ENCODE results near the gene AFAP1L2.

The AFAP1L2 gene

DNA sequence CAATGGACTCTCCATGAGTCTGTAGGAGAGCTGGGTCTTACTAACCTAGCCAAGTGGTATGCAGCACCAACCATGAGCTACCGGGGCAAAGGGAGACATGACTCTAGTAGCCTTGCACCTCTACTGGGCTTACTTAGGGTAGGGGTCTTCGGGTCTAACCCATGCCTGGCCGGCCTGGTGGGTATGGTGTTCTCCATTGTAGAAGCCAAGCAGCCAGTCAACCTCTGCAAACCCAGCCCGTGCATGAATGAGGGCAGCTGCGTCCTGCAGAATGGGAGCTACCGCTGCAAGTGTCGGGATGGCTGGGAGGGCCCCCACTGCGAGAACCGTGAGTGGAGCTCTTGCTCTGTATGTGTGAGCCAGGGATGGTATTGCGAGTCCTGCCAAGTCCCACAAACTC is 114.3 kb downstream of the AFAP1L2 start:
- no peak for DNase-seq (ENCODE audit: low spot score)

DNA sequence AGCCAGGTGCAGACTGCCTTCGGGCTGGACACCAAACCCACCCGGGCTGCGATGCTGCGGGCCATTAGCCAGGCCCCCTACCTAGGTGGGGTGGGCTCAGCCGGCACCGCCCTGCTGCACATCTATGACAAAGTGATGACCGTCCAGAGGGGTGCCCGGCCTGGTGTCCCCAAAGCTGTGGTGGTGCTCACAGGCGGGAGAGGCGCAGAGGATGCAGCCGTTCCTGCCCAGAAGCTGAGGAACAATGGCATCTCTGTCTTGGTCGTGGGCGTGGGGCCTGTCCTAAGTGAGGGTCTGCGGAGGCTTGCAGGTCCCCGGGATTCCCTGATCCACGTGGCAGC is 115.2 kb downstream of the AFAP1L2 start:
- no peak for DNase-seq (ENCODE audit: low spot score)

DNA sequence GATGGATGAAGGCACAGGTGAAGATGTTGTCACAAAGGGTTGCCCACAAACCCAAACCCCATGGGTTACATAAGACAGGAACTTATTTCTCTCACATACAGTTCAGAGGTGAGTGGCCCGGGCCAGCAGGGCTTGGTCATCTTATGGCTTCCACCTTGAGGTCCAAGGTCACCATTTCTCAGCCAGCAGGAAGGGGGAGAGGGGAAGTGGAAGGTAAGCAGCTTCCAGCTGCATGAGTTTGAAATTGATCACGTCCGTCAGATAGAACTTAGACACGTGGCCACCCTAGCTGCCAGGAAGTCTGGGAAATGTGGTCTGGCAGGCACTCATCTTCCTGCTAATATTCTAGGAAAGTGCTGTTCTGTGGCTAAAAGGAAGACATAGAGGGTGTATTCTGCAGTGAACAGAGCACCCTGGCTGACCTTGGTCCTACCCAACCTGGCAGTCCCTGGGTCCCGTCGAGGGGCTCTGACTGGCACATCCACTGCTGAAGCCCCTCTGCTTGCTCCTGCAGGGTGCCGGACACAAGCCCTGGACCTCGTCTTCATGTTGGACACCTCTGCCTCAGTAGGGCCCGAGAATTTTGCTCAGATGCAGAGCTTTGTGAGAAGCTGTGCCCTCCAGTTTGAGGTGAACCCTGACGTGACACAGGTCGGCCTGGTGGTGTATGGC is 115.7 kb downstream of the AFAP1L2 start:
- no peak for DNase-seq (ENCODE audit: low spot score)

DNA sequence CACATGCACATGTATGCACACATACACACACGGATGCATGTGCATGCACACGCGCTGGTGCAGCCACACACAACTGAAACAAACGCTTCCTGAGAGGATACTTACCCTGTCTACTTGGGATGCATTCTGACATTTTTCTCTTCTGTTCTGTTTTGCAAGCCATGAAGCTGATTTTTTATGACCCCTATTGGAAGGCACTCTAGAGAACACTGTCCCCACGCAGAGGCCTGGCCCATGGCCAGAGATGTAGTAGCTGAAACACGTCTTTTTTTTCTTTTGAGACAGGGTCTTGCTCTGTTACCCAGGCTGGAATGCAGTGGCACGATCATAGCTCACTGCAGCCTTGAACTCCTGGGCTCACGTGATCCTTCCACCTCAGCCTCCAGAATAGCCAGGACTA is 117.4 kb downstream of the AFAP1L2 start:
- no peak for DNase-seq (ENCODE audit: low spot score)

DNA sequence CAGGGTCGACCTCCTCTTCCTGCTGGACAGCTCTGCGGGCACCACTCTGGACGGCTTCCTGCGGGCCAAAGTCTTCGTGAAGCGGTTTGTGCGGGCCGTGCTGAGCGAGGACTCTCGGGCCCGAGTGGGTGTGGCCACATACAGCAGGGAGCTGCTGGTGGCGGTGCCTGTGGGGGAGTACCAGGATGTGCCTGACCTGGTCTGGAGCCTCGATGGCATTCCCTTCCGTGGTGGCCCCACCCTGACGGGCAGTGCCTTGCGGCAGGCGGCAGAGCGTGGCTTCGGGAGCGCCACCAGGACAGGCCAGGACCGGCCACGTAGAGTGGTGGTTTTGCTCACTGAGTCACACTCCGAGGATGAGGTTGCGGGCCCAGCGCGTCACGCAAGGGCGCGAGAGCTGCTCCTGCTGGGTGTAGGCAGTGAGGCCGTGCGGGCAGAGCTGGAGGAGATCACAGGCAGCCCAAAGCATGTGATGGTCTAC is 118.3 kb downstream of the AFAP1L2 start:
- no peak for DNase-seq (ENCODE audit: low spot score)

DNA sequence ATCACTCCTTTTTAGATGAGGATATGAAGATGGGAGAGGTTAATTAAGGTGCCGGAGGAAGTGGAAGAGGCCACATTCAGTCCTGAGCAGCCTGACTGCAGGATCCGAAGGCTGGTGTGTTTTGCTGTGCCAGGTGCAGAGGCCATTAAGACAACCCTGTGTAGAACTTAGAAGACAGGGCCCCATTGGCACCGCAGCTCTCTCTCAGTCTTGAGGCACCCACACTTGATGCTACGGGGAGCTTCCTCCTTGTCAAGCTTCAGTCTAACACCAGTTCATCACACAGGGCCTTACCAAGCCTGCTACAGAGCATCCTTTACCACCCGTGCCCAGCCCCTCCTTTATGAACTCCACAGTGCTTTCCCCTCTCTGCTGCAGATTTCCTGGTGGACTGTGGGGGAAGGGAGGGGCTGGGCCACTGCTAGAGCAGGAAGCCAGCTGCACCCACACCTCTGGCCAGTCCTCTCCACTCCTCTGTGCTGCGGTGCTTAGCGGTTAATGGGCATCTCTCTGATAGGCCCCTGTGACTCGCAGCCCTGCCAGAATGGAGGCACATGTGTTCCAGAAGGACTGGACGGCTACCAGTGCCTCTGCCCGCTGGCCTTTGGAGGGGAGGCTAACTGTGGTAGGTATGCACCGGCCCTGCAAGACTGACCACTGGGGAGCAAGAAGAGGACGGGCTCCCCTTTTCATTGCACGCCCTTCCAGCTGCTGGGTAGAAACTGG is 119.8 kb downstream of the AFAP1L2 start:
- DNase-seq (ENCODE audit: low spot score): no peak

DNA sequence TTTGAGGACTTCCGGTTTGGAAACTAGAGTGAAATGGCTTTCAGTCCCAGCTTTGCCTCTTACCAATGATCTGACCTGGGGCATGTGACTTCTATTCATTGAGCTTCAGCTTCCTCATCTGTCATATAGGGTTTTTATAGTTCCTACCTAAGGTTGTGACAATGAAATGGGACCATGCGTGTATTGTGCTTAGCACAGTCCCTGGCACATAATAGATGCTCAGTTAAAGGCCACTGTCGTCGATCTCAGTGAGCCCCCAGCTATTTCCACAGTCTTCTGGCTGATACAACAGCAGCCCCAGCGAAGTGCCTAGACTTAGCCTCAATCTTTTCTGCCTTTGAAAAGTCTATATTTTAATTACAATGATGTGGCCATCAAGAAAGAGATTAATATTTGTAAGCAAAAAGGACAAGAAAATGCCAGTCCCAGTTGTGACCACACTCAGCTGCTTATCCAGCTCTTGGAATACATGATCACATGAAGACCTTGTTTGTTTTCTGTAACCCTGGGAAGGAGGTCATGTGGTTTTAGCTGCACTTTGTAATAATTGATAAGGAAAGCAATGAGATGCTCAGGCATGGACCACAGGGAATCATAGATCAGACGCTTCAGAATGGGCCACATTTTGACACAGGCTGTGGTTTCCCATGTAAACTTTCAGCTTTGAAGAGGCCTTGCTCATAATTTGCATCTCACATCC is 120.6 kb downstream of the AFAP1L2 start:
- DNase-seq (ENCODE audit: low spot score): no peak

DNA sequence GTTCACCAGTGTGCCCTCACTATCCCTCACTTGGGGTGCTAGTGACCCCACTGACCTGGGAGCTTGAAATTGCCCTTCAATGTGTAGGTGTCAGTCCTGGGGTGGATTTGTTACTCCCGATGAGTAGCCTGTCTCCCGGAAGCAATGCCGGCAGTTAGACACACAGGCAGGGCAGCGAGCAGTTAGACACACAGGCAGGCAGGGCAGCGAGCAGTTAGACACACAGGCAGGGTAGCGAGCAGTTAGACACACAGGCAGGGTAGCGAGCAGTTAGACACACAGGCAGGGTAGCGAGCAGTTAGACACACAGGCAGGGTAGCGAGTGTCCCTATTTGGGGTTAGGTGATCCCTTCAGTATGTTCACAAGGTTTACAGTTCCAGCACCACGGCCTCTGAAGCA is 121.2 kb downstream of the AFAP1L2 start:
- no peak for DNase-seq (ENCODE audit: low spot score)

DNA sequence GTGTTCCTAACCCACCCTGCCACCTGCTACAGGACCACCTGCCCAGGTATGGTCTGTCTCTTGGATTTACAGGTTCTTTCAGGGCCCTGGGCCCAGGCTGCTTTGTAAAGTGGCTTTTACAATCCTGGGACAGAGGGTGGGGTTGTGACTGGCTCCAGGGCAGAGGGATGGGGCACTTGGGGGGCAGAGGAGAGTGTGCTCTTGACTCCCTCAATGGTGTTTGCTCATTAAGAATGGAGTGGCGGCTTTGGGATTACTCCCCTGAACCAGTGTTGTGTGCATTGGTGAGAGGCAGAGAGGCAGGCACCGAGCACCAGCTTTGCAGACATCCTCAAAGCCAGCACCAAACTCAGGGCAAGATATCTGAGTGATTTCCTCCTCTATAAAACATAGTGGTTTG is 121.8 kb downstream of the AFAP1L2 start:
- no peak for DNase-seq (ENCODE audit: low spot score)

DNA sequence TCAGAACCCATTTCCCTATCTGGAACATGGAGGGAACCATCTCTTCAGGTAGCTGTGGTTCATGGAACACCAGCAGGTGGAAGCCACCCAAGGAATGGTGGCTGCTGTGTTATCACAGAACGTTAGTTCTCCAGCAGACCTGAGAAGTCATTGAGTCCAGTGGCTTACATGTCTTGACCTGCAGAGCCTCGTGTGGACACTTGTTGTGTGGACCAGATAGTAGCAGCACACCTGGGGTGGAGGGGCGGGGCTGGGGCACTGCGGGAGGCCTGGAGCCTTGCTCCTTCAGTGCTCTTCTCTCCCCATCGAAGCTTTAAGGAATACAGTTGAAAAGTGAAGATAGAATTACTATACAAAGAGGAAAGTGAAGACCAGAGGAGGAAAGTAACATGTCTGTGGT is 122.8 kb downstream of the AFAP1L2 start:
- no peak for DNase-seq (ENCODE audit: low spot score)

DNA sequence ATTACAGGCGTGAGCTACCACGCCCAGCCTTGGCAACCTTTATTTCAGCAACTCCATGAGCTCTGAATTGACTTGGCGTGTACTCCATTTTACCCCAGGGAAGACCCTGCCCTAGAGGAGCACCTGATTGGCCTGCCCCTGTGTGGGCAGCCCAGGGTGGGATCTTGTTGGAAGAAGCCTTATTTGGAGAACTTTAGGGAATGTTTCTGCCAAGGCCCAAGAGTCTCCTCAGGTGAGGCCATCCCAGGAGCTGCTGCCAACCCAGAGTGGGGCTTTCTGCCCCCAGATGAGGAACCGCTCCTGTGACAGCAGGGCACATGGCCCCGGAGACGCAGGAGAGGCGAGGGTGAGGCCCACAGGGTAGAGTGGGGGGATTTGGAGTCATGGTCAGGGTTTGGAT is 123.3 kb downstream of the AFAP1L2 start:
- DNase-seq (ENCODE audit: low spot score): no peak

DNA sequence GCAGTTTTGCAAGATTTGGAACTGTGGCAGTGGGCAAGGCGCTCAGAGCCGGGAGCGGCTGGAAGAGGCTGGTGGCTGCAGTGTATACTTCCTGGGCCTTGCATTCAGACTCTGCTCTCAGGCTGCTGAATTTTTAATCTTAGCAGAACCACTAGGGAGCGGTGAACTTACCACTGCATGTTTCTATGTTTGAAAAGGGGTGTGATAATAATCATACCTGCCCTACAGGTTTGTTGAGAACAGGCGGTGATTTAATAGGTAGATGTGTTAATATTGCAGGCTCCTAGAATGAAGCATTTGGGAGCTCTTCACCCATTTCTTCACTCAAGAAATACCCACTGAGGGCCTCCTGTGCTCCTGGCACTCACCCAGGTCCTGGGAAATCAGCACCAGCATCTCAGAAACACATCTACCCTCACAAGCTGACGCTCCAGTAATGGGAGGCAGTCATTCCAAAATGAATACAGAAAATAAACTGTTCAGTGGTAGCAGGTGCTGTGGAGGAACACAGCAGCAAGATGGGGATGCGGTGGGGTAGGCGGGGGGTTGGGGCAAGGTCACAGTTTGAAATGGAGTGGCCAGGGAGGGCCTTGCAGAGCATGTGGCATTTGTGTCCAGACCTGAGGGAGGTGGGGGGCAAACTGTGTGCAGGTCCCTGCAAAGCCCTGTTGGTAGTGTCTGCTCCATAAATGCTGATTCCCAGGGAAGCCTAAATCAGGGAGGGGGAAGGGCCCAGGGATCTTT is 124.2 kb downstream of the AFAP1L2 start:
- no peak for DNase-seq (ENCODE audit: low spot score)

DNA sequence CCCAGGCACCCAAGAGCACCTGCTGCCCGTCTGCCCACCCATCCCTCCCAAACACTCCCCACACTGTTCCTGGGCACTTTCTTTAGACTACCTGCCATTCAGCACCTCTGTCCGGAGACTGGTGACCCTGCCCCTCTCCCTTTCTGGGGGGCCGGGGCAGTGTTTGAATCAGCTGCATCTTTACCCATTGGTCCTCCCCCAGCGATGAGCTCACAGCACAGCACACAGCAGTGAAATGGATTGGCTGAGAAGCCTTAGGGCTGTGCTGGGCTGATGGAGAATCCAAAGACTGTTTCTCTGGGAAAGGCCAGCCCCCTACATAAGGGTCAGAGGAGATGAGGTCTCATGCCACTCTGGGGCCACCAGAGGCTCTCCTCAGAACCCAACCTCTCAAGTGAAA is 125.0 kb downstream of the AFAP1L2 start:
- no peak for DNase-seq (ENCODE audit: low spot score)

DNA sequence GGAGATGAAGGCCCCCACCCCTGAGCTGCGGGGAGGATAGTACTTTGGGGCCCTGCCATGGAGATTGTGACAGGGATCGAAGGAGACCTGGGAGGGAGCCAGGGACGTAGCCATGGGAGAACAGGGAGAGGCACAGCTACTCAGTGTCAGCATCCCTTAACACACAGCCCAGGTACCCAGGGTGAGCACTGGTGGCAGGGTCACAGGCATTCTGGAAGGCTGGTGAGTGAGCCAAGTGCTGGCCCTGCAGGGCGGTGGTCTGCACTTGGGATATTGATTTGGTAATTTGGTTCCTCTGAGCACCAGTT is 125.5 kb downstream of the AFAP1L2 start:
- no peak for DNase-seq (ENCODE audit: low spot score)

DNA sequence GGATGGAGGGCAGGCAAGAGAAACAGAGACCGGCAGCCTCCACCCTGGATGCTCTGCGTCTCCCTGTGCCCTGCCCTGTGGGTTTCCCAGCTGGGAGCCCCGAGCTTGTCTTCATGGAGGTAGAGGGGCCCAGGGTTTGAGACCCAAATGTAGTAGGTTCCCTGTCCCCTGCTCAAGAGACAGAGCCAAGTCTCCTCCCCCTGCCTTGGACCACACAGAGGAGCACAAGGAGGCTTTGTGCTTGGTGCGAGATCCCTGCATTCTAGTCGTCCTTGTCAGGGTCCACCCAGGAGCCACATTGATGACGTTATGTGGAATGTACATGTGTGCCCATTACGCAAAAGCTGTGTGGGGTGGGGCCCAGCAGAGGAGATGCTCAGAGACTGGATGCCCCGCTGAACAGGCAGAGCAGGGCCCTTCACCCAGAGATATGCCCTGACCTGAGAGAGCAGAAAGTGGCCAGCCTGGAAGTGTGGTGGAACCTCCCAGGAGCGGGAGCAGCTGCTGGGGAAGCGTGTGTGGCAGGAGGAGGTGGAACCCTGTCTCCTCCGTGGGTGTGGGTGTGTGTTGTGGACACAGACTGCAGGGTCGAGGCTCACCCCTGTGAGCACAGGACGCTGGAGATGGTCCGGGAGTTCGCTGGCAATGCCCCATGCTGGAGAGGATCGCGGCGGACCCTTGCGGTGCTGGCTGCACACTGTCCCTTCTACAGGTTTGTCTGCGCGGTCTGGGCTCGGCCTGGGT is 126.0 kb downstream of the AFAP1L2 start:
- no peak for DNase-seq (ENCODE audit: low spot score)

DNA sequence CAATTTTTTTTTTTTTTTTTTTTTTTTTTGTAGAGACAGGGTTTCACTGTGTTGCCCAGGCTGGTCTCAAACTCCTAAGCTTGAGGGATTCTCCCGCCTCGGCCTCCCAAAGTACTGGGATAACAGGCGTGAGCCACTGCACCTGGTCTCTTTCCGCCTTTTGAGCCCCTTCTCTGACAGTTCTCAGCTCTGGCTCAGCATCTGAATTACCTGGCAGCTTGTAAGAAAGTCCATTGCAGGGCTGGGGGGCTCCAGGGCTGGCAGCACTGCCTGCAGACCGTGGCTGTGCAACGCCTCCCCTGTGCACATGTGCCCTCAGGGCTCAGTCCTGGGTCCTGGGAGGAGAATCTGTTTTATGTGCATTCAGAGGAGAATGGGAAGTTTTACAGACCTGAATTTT is 127.6 kb downstream of the AFAP1L2 start:
- DNase-seq (ENCODE audit: low spot score): no peak

DNA sequence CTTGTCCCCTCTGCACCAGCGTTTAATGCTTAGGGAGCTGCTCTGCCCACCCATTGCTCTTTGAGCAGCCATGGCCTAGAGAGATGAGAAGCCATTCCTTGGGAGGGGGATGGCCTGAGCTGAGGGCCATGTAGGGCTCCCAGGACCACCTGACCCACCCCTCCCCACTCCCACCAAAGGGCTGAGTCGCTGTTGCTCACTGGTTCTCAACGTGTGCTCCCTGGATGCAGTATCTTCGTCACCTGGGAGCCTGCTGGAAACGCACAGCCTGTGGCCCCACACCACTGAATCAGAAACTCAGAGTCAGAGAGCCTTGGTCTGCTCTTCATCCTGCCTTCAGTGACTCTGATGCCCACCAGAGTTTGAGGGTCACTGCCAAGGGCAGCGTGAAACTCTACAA is 128.2 kb downstream of the AFAP1L2 start:
- DNase-seq (ENCODE audit: low spot score): no peak

DNA sequence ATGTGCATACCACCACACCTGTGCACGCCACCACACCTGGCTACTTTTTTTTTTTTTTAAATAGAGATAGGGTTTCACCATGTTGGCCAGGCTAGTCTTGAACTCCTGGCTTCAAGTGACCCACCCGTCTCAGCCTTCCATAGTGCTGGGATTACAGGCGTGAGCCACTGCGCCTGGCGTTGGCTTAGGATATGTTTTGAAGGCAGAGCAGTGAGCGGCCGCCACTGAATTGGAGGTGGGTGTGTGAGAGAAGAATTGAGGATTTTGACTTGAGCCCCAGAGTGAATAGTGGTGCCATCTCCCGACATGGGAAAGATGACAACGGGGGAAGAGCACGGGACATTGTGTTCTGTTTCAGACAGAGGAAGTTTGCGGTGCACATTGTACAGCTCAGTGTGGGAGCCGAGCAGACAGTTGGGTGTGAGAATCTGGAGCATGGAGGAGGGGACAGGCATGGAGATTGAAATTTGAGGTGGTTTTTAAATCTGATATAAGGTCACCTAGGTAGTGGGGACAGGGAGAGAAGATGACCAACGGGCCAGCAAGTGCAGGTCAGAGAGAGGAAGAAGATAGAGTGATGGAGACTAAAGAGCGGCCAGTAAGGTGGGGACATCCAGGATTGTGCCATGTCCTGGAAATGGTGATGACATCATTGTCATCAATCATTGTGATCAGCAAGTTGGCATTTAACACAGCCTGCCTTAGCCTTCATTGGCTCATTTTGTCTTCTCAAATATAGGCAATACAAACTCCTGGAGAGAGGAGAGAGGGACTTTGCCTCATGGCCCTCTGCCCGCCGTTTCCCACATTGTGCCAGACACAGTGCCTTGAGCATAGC is 129.5 kb downstream of the AFAP1L2 start:
- DNase-seq (ENCODE audit: low spot score): no peak

DNA sequence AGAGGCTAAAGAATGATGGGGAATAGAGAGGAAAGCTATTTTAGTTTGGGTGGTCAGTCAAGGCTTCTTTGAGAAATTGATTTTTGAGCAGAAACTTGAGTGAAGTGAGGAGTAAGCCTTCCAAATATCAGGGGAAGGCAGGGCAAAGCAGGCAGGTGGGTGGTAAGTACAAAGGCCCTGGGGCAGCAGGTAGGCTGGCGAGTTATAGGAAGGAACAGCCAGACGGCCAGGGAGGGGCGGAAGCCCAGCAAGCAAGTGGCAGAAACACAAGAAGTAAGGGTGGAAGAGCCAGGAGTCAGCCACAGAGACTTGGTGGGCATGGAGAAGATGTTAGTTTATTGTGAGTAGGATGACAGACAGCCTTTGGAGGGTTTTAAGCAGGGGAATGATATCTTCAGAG is 130.4 kb downstream of the AFAP1L2 start:
- no peak for DNase-seq (ENCODE audit: low spot score)

DNA sequence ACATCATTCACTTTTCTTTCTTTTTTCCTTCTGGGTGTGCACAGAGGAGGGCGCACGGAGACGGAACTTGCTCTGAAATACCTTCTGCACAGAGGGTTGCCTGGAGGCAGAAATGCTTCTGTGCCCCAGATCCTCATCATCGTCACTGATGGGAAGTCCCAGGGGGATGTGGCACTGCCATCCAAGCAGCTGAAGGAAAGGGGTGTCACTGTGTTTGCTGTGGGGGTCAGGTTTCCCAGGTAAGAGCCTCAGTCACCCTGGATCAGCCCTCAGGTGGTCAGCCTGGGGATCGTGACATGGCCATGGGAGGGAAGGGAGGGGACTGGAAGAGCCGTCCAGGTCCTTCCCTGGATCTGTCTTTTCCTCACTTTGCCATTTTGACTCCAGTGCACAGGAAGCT is 131.6 kb downstream of the AFAP1L2 start:
- DNase-seq (ENCODE audit: low spot score): no peak

DNA sequence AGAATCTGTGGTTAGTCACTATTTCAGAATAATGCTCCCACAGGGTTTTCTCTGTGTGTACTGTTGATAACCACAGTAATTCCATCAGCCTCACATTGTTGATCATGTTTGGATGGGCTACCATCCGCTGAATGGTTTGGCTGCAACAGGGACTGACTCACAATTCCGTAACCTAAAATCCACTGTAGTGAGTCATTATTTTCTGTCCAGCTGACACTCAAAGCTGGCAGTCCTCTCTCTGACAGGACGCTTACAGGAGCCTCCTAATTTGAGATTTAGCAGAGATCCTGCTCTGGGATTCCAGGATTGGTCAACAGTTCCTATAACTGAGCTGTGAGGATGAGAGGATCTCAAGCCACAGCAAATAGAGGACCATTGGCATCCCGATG is 132.5 kb downstream of the AFAP1L2 start:
- no peak for DNase-seq (ENCODE audit: low spot score)

Data from ecto neural progenitor cell (in vitro differentiated cells).